Body of pancreas (tissue), 4 donors: ENCODE data around the gene USP31. TPM values are rescaled to one million over a fixed set of nuclear protein-coding genes. Genes with fewer than 3 reads are reported as not detected.

Experiments
- ATAC-seq: fragments of 150-250 bp; one replicate; pipeline ENCODE4 v1.9.1; 2016
- DNase-seq, 4 donors: peaks; one replicate each; pipeline ENCODE4 v3.0.0-alpha.2; 2019
- H3K27ac ChIP-seq, 4 donors: fragments of 200-600 bp; sonication (generic); 1 replicate in 3 of 4; 2 replicates in 1 of 4; pipeline versions ENCODE4 v1.5.1 to v1.6.1; 2016 to 2019; ENCODE audit warnings: mild to moderate bottlenecking in 1 of 4, mixed read lengths in 1 of 4, moderate library complexity in 1 of 4
- H3K27me3 ChIP-seq, 2 donors: fragments of 200-600 bp; sonication (generic); one replicate each; pipeline ENCODE4 v1.6.0; 2016; ENCODE audit warnings: mild to moderate bottlenecking in 1 of 2
- H3K36me3 ChIP-seq, 2 donors: fragments of 200-600 bp; sonication (generic); replicated peaks in 1 of 2; 2 replicates each; pipeline ENCODE4 v1.5.1; 2016; ENCODE audit warnings: low read depth in 2 of 2; ENCODE audit not compliant: insufficient read depth in 1 of 2
- H3K4me1 ChIP-seq: fragments of 200-600 bp; sonication (generic); one replicate; pipeline ENCODE4 v1.6.0; 2016
- H3K4me3 ChIP-seq, 2 donors: fragments of 200-600 bp; sonication (generic); 1 replicate in 1 of 2; 2 replicates in 1 of 2; pipeline ENCODE4 v1.5.1; 2016 to 2019
- H3K9me3 ChIP-seq, 3 donors: fragments of 200-600 bp; sonication (generic); 1 replicate in 2 of 3; 2 replicates in 1 of 3; pipeline ENCODE4 v1.5.1; 2016
- POLR2A ChIP-seq, 3 donors: fragments of 450-650 bp; IDR thresholded peaks; one replicate each; pipeline ENCODE4 v1.6.1; 2016; ENCODE audit warnings: antibody characterized with exemption in 3 of 3, mild to moderate bottlenecking in 2 of 3
- WGBS, 2 donors: methylation state at CpG; one replicate each; pipeline ENCODE4 v1.1.5; 2017; 5-methylcytosine and 5-hydroxymethylcytosine counted together
- intact Hi-C: fragments of 100-400 bp; cut with DNase I; formaldehyde crosslinking; loops from one replicate; pipeline ENCODE4 v1.15.1; 2023
- total RNA-seq, 2 donors: library from RNA; depleted of rRNA; stranded (reverse); fragments of >200 nt; gene quantifications; one replicate each; pipeline ENCODE4 v1.1.0, GENCODE V29; 2016
- TF ChIP-seq, protein P1 (sequence below), 7 experiments: fragments of 450-650 bp in 4 of 7; fragments of 200-600 bp in 3 of 7; sonication (generic) in 3 of 7; IDR thresholded peaks; one replicate each; pipeline ENCODE4 v1.5.1; 2016 to 2019; ENCODE audit warnings: antibody characterized with exemption in 7 of 7

The USP31 gene
- total RNA-seq, 2 donors from 2014 or later, result 5.2 to 8.6 TPM

DNA sequence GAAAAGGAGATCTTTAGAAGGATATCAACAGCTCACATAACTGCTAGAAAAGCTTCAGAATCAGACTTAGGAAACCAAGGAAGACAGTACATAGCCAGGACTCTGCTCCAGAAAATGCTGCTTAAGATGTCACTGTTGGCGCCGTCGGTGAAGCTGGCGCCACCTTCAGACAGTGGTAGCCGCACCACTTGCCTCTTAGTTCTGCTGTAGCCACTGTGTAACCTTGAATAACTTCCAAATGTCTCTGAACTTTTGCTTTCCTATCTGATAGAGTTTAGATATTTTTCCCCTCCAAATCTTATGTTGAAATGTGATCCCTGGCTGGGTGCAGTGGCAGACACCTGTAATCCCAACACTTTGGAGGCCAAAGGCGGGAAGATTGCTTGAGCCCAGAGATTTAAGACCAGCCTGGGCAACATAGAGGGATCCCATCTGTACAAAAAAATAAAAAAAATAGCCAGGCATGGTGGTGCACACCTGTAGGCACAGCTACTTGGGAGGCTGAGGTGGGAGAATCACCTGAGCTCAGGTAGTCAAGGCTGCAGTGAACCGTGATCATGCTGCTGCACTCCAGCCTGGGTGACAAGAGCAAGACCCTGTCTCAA is 6.3 kb upstream of the USP31 start:
- intact Hi-C loops, result no loop called here
- ATAC-seq (peak; percentile 79), DNase-seq (peak; percentile 42 to 69 (median 52))
- Histone ChIP-seq H3K27me3 (no peaks in the 10 kb centered on the region), H3K4me1 (peaks cover 6% of the 10 kb centered on the region), H3K36me3 (no peaks in the 10 kb centered on the region), H3K9me3 (no peaks in the 10 kb centered on the region), H3K4me3 (no peak overlapping the region), H3K27ac (no peak overlapping the region)
- TF ChIP-seq POLR2A (IDR thresholded peaks at IDR 0.05), result no peak
- TF ChIP-seq, protein P1, sequence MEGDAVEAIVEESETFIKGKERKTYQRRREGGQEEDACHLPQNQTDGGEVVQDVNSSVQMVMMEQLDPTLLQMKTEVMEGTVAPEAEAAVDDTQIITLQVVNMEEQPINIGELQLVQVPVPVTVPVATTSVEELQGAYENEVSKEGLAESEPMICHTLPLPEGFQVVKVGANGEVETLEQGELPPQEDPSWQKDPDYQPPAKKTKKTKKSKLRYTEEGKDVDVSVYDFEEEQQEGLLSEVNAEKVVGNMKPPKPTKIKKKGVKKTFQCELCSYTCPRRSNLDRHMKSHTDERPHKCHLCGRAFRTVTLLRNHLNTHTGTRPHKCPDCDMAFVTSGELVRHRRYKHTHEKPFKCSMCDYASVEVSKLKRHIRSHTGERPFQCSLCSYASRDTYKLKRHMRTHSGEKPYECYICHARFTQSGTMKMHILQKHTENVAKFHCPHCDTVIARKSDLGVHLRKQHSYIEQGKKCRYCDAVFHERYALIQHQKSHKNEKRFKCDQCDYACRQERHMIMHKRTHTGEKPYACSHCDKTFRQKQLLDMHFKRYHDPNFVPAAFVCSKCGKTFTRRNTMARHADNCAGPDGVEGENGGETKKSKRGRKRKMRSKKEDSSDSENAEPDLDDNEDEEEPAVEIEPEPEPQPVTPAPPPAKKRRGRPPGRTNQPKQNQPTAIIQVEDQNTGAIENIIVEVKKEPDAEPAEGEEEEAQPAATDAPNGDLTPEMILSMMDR (IDR thresholded peaks at IDR 0.05), result peak in 5 of 7 experiments; percentile 7 to 41 (median 30)
- WGBS, 2 donors, result 16 to 27% methylated on average over 7 of the region's 7 CpGs

DNA sequence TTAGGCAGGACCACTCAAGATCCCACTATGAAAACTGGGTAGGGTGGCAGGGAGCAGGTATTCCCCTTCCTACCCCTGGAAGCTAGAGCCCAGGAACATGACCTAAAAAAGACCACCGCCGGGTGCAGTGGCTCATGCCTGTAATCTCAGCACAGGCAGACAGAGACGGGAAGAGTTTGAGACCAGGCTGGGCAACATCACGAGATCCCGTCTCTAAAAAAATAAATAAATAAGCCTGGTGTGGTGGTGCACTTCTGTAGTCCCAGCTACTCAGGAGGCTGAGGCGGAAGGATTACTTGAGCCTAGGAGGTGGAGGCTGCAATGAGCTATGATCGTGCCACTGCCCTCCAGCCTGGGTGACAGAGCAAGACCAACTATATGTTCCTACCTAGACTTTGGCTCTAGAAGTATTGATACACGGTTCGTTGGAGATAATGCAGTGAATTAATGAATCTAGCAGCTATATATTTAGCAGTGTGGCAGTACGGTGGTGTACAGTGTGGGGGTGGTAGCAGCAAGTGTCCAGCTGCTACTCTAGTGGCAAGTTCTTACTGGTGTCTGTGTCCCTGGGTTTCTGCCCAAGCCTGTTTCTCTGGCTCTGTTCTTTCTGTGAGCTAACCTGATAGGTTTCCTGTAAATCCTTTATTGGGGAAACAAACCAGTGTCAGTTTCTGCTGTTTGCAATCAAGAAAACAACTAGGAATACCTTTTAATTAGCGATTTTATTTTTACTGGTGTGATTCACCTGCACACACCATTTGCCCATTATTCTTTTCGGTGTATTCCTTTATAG is 3.3 kb upstream of the USP31 start:
- Histone ChIP-seq H3K36me3 (no peaks in the 10 kb centered on the region), H3K4me3 (no peak overlapping the region), H3K9me3 (no peaks in the 10 kb centered on the region), H3K4me1 (peaks cover 15% of the 10 kb centered on the region), H3K27me3 (no peaks in the 10 kb centered on the region), H3K27ac (no peak overlapping the region)
- DNase-seq, result no peak
- TF ChIP-seq POLR2A (IDR thresholded peaks at IDR 0.05), result no peak
- TF ChIP-seq, protein P1 (IDR thresholded peaks at IDR 0.05), result no peak
- intact Hi-C loops, result no loop called here
- WGBS, 2 donors, result 75% methylated on average over 12 of the region's 12 CpGs
- no peak for ATAC-seq

DNA sequence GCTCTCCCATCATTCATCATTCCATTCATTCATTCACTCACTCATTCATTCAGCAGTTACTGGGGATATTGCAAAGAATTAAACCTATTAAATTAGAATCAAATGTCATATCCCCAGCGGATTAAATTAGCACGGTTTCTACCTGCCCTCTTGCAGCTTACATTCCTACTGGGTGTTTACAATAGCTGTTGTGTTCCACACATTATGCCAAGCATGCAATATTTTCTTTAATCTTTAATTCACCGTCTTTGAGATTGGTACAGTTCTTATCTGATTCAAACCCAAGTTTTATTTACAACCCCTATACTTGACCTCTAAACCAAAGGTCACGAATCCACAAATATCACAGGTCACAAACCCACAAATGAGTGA is 727 bp upstream of the USP31 start:
- Histone ChIP-seq H3K36me3 (no peaks in the 10 kb centered on the region), H3K27me3 (no peaks in the 10 kb centered on the region), H3K27ac (peak overlapping the region; percentile 4 to 71 (median 16)), H3K4me1 (peaks cover 28% of the 10 kb centered on the region), H3K9me3 (no peaks in the 10 kb centered on the region), H3K4me3 (no peak overlapping the region)
- no peak for ATAC-seq
- no peak for TF ChIP-seq POLR2A (IDR thresholded peaks at IDR 0.05)
- TF ChIP-seq, protein P1 (IDR thresholded peaks at IDR 0.05), result no peak
- intact Hi-C loops, result no loop called here
- WGBS, 2 donors, result 25 to 29% methylated on average over 4 of the region's 4 CpGs
- no peak for DNase-seq

DNA sequence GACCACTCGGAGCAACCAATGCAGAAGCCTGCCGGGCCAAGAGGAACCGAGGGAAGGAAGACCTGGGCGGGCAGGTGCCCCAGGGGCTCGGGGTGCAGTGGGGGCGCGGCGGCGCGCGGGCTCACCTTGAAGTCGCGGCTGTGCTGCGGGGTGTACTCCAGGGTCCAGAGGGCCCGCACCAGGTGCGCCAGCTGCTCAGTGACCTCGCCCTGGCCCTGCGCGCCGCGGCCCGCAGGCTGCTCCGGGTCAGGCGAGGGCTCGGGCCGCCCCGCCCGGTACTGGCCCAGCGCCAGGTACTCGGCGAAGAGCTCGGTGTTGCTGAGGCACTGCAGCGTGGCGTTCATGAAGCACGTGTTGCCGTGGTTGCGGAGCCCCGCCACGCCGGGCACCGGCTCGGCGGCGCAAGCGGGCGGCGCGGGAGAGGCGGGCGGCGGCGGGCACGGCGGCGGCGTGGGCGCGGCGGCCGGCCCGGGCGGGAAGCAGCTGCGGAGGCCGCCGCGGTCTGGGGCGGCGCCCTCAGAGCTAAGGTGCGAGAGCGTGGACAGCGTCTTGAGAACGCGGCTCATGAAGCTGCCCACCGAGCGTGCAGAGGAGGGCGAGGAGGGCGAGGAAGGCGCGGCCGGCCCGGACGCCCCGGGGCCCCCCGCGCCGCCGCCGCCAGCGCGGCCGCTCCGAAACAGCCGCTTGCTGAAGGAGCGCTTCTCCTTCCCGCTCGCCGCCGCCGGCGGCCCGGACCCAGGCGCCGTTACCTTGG is 562 bp downstream of the USP31 start:
- ATAC-seq (peak; percentile 67), DNase-seq (peak; percentile 79 to 84 (median 81))
- Histone ChIP-seq H3K27me3 (no peaks in the 10 kb centered on the region), H3K4me1 (peaks cover 32% of the 10 kb centered on the region), H3K9me3 (no peaks in the 10 kb centered on the region), H3K27ac (peak overlapping the region; percentile 61 to 83 (median 67)), H3K4me3 (peak overlapping the region; percentile 63 to 73), H3K36me3 (no peaks in the 10 kb centered on the region)
- WGBS, 2 donors, result 0 to 12% methylated on average over 5 to 92 of the region's 103 CpGs
- TF ChIP-seq POLR2A (IDR thresholded peaks at IDR 0.05), result no peak
- TF ChIP-seq, protein P1 (IDR thresholded peaks at IDR 0.05), result no peak
- intact Hi-C loops, result no loop called here
